Inferior parietal cortex (tissue), 1 donor: ENCODE measurements around the gene CIDEC.

Source experiments
- DNase-seq: peaks from one replicate; pipeline ENCODE4 v3.0.0-alpha.2; 2016; ENCODE audit errors: extremely low spot score

Gene CIDEC

DNA sequence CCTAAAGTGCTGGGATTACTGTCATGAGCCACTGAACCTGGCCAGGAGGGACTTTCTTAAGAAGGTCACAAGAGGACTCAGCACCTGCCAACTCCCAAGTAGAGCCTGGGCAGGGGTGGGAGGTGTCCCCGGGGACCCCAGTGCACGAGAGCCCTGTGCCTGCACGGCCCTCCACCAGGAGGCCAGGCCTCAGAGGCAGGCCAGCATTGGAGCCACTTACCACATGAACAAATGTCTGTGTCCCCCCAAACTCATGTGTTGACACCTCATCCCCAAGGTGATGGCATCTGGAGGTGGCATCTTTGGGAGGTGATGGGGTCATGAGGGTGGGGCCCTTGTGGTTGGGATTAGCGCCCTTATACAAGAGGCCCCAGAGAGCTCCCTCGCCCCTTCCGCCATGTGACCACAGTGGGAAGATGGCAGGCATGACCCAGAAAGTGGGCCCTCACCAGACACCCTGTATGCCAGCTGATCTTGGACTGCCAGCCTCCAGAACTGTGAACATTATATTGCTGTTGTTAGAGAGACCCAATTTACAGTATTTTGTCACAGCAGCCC lies 33.0 kb downstream of the CIDEC start:
- no peak for DNase-seq

DNA sequence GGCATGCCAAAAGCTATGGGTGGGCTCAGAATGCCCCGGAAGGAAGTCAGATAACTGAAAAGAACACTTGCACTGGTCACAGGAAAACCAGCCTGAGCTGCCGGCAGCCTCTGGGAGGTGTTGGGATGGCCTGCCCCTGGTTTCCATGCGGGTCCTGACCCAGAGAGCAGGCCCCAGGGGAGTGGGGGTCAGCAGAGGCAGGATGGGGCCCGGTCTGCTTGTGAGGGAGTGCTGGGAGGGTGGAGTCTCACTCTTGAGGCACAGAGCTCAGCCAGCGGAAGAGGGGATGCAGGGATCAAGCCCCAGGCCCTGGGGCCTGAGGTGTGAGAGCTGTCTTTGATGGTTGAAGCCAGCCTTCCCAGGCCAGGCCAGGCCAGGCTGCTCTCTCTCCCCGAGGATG lies 33.8 kb downstream of the CIDEC start:
- no peak for DNase-seq

DNA sequence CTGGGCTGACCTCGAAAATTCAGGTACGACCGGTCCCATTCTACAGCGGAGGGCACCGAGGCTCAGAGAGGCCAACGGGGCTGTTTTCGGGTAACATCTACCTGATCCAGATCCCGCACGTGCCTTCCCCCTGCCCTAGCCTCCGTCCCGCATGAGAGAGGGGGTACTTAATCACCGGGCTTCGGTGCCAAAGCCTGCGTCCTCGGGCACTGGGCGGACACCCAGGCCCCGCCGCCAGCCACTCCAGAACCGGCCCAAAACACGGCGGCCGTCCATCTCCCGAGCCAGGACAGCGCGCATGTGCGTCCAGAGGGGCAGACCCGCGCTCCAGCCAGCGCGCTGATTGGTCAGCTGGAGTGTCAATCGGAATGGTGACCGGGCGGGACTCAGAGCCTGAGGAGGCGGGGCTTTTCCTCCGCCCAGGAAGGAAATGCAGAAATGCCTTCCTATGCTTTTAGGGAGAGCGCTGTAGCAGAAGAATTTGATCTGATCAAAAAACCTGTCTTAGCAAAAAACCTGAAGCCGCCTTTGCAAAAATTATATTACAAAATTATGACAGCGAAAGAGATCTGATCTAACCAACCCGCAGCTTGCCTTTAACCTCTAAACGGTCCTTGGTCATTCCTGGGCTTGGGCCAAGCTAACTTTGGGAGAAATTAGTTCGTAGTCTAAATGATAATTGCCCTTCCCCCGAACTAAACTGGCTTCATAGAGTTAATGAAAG lies 36.2 kb downstream of the CIDEC start, which contains the start of gene RPUSD3:
RPUSD3 (minus strand) TSS at position 294 of the 724 bp plus-strand sequence; CDS start at position 276, 18 bp downstream.
- DNase-seq = peak; percentile 98

DNA sequence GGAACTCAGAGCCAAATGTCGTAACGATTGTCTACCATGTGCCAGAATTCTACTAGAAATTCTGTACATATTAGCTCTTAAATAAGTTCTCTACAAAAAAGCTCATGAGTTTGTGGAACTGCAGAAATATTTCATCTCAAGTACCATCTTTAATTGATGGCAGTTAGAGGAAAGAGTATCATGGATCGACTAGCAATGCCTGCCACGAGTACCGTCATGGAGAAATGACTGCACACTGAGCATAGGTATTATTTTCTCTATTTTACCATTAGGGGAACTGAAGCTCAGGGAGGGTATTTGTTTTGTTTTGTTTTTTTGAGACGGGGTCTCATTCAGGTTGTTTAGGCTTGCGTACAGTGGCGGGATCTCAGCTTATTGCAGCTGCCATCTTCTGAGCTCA lies 39.0 kb downstream of the CIDEC start:
- no peak for DNase-seq

DNA sequence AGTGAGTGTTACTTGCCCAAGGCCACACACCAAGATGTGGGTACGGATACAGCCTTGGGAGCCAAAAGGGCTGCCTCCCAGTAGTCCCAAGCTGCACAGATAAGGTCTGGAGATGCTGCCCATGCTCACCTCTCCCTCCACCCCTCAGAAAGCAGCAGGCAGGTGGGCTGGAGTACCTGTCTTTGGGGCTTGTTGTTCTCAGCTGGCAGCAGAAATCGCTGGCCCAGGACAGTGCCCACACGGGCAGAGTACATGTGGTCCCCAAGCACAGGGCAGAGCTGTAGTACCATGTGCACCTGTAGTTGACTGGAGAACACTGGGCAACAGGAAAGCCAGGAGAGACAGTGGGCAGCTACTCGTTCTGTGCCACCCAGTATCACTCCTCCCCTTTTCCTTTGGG lies 41.2 kb downstream of the CIDEC start:
- DNase-seq = no peak

DNA sequence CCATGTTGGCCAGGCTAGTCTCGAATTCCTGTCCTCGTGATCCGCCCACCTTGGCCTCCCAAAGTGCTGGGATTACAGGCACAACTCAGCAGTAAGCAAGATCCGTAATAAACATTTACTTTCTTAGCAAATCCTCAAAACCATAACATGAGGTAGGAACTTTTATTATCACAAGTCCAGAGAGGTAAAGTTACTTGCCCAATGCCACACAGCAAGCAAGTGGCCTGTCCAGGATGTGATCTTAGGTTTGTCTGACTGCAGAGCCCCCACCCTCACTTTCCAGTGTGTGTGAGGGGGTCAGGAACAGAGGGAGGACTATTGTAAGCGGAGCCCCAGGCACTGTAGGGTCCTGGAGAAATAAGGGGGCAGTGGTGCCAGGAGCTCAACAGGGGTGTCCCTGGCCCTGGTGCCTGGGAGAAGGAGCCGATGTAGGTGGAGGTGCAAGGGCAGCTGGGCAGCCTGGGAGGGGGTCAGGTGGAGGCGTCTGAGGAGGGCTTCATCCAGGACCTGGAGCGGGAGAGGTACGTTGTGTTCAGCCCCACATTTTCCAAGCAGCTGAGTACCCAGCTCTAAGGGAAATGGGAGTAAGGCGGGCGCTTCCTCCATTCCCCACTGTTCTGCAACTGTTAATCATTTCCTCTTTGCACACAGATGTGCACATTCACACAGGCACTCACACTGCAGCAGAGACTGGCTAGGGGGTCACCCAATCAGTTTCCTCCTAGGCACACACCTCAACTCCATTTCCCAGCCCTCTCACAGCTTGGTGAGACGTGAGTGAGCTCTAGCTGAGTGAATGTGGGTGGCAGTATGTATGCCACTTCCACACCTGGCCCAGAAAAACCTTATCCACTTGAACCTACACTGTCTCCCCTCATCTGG lies 42.1 kb downstream of the CIDEC start:
- DNase-seq = no peak

DNA sequence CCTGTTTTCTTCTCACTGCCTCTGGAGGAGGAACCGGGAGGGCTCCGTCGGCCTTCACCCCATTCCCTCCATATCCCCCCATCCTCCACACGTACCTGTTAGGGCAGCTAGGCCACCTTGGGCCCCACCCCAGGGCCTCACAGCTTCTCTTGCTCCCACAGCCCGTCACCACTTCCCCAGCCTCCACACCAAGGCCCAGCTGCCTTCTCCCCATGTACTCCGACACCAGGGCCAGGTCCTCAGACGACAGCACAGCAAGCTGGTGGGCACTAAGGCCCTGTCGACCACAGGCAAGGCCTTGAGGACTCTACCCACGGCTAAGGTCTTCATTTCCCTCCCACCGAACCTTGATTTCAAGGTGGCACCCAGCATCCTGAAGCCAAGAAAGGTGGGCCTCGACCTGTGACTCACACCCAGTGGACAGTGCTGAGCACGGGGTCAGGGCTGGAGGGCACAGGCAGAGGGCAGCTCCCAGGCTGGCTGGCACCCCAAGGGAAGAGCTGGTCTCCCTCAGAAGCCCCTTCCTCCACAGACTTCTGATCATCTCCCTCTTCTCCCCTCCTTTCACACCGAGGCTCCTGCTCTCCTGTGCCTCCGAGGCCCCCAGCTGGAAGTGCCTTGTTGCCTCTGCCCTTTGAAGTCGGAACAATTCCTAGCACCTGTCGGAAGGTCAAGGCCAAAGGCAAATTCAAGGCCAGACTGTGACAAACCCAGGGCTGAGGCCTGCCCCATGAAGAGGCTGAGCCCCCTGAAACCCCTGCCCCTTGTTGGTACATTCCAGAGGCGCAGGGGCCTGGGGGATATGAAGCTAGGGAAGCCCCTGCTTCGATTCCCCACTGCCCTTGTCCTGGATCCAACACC lies 45.3 kb downstream of the CIDEC start:
- DNase-seq = no peak

DNA sequence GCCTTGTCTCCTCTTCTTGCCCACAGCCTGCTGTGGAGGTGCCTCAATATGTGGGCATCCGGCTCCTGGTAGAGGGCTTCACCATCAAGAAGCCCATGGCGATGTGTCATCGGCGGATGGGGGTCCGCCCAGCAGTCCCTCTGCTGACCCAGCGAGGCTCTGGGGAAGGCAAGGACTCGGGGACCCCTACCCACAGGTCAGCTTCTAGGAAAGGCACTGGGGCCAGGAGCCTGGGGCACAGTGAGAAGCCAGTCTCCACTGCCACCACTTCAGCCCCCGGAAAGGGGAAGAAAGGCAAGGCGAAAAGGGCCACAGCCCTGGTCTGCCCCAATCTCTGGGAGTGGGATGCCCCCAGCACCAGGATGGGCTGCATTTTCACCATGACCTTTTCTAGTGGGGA lies 47.0 kb downstream of the CIDEC start:
- DNase-seq = no peak

DNA sequence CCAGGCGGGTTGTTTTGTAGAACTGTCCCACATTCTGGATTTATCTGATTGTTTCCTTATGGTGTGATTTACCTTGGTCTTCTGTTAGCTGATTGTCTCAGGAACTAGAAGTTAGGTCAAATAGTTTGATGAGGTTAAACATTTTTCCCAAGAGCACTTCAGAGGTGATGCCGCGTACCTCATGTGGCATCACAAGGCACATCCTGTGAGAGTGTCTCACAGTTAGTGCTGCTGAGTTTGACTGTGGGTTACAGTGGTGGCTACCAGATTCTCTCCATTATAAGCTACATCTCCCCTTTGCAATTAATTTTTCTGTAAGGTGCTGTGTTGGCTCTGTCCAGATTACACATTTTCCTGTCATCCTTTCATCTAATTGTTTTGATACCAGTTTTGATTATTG lies 48.8 kb downstream of the CIDEC start:
- DNase-seq = no peak

DNA sequence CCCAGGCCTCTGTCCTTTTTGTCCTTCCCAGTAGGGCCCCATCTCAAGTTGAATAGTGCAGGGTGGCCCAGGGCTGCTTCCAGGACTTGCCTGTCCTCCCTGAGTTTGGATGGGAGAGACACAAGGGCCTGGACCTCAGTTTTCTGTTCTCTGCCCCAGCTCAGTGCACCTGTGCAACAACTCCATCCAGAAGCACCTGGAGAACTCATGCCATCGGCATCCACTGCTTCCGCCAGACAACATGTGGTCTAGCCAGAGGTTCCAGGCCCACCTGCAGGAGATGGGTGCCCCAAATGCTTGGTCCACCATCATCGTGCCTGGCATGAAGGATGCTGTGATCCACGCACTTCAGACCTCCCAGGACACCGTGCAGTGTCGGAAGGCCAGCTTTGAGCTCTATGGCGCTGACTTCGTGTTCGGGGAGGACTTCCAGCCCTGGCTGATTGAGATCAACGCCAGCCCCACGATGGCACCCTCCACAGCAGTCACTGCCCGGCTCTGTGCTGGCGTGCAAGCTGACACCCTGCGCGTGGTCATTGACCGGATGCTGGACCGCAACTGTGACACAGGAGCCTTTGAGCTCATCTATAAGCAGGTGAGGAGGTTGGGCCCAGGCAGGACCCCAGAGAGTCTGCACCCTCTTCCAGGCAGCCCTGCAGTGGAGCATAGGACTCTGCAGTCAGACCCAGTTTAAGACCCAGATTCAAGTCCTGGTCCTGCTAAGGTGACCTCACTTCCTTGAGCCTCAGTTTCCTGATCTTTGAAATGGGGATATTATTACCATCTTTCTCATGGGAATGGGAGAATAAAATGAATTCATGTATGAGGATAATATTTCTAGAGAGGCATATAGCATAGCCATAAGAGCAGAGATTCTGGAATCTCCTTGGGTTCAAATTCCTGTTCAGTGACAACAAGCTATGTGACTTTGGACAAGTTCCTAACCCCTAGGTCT lies 51.0 kb downstream of the CIDEC start:
- DNase-seq = no peak

DNA sequence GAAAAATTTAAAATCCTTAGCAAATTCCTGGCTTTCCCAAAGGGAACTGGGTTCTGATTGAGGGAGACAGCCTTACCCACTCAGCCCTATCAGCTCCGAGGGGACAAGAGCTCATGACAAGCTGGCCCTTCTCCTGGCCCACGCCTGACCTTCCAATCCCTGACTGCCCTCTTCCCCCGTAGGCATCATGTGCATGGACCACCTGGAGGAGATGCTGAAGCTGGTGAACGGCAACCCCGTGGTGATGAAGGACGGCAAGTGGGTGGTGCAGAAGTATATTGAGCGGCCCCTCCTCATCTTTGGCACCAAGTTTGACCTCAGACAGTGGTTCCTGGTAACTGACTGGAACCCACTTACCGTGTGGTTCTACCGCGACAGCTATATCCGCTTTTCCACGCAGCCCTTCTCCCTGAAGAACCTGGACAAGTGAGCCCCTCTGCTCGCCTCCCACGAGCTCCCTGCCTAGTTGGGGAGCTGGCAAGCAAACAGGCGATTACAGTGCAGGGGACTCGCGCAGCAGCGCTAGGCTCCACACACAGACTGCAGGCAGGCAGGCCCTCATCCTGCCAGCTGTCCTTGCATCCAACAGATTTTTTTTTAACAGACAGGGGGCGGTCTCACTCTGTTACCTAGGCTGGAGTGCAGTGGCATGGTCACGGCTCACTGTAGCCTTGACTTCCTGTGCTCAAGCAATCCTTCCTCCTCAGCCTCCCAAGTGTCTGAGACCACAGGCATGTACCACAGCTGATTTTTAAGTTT lies 53.1 kb downstream of the CIDEC start:
- DNase-seq = no peak

DNA sequence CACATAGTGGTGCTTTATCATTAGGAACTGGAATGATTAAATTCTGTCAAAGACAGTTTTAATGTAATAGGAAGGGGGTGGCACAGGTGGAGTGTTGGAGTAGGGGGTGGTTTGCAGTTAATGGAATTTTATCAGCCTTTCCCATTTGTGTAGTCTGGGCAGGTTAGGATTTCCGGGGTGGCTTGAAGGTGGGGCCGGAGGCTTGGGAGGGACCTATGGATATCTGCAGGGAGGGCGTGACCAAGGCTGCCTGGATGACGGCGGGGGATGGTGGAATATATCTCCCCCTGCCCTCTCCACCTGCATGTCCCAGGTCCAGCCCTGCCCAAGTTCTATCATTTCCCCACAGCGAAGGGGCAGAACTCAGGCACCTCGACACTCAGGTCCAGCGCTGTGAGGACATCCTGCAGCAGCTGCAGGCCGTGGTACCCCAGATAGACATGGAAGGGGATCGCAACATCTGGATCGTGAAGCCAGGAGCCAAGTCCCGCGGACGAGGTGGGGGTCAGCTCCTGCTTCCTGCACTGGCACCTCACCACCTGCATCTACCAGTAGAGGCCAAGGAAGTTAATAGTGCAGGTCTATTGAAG lies 54.5 kb downstream of the CIDEC start:
- no peak for DNase-seq

DNA sequence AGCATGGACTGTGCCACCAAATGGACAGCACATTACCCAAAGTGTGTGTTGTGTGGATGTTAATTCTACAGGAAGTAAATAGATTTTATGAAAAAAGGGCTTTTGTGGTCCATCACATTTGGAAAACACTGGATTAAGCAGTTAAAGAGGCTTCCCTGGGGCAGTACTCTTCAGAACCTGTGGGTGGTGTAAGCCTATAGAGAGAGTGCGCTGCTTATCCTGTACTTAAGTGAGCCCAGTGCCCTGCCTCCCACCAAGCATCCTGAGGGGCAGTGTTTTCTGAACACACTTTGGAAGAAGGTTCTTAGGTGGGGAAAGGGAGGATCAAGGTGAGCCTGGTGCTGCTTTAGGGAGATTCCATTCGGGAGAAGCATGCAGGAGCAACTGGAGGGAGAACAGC lies 59.1 kb downstream of the CIDEC start:
- DNase-seq = no peak

DNA sequence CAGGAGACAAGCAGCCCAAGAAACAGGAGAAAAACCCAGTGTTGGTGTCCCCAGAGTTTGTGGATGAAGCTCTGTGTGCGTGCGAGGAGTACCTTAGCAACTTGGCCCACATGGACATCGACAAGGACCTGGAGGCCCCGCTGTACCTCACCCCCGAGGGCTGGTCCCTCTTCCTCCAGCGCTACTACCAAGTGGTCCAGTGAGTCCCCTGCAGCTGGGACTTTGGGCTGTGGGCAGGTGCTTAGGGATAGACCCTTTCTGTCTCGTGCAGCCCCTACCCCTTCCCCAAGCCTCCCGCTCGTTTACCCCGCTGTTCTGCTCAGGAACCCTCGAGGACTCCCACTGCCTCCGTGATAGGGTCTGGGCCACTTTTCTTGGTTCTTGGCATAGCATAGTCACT lies 59.5 kb downstream of the CIDEC start:
- DNase-seq = no peak

DNA sequence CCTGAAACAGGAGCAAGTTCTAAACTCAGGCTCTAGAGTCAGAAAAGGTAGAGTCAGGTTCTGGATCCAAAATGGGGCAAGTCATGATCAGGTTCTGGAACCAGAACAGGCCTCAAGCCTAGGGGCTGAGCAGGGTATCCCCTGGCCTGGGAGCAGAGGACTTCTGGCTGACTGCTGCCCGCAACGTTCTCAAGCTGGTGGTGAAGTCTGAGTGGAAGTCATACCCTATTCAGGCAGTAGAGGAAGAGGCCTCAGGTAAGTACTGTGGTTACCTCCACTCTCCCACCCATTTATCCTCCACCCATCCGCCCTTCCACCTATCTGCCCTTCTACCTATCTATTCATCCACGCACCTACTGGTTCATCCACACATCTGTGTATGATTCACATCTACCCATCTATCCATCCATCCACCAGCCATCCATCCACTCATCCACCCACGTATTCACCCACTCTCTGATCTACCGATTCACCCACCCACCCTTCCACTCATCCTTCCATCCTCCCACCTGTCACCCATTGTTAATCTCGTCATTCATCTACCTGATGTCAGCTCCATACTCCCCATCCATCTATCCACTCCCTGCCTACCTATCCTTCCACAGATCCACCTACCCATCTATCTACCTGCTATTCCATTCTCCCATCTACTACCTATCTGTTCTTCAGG lies 61.3 kb downstream of the CIDEC start:
- DNase-seq = no peak

DNA sequence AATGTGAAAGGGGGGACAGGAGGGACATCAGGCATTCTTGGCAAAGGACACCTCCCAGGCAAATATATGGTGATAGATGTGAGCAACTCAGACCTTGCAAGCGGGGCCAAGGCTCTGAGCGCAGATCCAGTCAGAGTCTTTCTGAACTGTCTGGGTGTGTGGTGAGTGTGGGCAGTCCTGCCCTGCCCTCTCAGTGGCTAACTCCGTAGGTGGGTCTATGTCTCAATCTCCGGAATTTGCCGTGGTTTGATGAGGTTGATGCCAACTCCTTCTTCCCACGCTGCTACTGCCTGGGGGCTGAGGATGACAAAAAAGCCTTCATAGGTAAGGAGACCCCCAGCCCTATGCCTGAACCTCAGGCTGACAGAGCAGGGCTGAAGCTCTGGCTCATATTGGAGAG lies 62.6 kb downstream of the CIDEC start:
- no peak for DNase-seq
